A172 (cell line): ENCODE results near the gene PRKAR2B. TPM values are rescaled to one million over a fixed set of nuclear protein-coding genes. Genes with fewer than 3 reads are reported as not detected.

ENCODE experiments used
- DNase-seq: peaks from one replicate; pipeline ENCODE4 v3.0.0-alpha.2; 2015; ENCODE audit warnings: low spot score
- total RNA-seq: library from RNA; depleted of rRNA; stranded (reverse); fragments of >200 nt; shearing (Covaris generic); gene quantifications from 2 replicates; pipeline ENCODE4 v1.2.3, GENCODE V29; 2014

Gene PRKAR2B
- total RNA-seq, 1 experiment from 2014 or later = 13.9 TPM

GRCh38 chr7:107158028-107158427 is 113.5 kb downstream of the PRKAR2B start:
- DNase-seq = no peak

- no peak for DNase-seq
These were observed 115.9 kb downstream of the PRKAR2B start for GRCh38 chr7:107160389-107160788.

GRCh38 chr7:107161415-107161814 is 116.9 kb downstream of the PRKAR2B start:
- DNase-seq = no peak

GRCh38 chr7:107162475-107162874 is 118.0 kb downstream of the PRKAR2B start:
- DNase-seq = no peak

GRCh38 chr7:107164092-107164491 is 119.6 kb downstream of the PRKAR2B start:
- no peak for DNase-seq

- DNase-seq = no peak
These were observed 120.8 kb downstream of the PRKAR2B start for GRCh38 chr7:107165341-107165740.

- no peak for DNase-seq
These were observed 122.4 kb downstream of the PRKAR2B start for GRCh38 chr7:107166736-107167426.

GRCh38 chr7:107167483-107168232 is 123.2 kb downstream of the PRKAR2B start:
- DNase-seq = peak; percentile 82

- DNase-seq = peak; percentile 100
These were observed 124.0 kb downstream of the PRKAR2B start, which contains the start of gene HBP1 for GRCh38 chr7:107168233-107169119. HBP1 (plus strand) TSS chr7:107169003; CDS start chr7:107179894, 10,891 bp downstream.

- peak; percentile 94 for DNase-seq
These were observed 124.9 kb downstream of the PRKAR2B start for GRCh38 chr7:107169120-107170050.

- DNase-seq = no peak
These were observed 125.8 kb downstream of the PRKAR2B start for GRCh38 chr7:107170051-107170915.

GRCh38 chr7:107171496-107171895 is 127.0 kb downstream of the PRKAR2B start:
- DNase-seq = no peak

- no peak for DNase-seq
These were observed 127.9 kb downstream of the PRKAR2B start for GRCh38 chr7:107172276-107173032.

GRCh38 chr7:107173191-107173590 is 128.7 kb downstream of the PRKAR2B start:
- no peak for DNase-seq

GRCh38 chr7:107173691-107174406 is 129.3 kb downstream of the PRKAR2B start:
- no peak for DNase-seq

GRCh38 chr7:107179326-107180164 is 135.0 kb downstream of the PRKAR2B start:
- peak; percentile 61 for DNase-seq

- peak; percentile 65 for DNase-seq
These were observed 135.9 kb downstream of the PRKAR2B start for GRCh38 chr7:107180378-107180777.

GRCh38 chr7:107181172-107181571 is 136.7 kb downstream of the PRKAR2B start:
- DNase-seq = no peak
